ENCODE data around the gene GAMT.

GAMT gene

DNA sequence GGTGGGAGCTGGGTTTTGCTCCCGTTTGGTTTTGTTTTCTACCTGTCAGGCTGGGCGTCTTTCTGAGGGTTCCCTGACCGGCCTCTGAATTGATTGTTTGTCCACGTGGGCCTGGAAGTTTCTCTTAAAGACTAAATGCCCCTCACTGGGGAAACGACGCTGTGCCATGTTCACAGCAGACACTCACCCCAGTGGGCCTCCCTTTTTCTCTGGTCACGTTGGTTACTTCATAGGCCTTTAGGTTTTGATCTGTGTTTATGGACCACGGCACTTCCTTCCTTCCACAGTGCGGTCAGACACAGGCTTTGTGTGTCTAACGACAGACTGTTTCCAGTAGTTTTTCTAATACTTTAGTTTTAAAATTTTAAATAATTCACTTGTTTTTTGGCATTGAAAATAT lies 37.7 kb downstream of the GAMT start:
- Mint-ChIP-seq H3K27ac (no peak overlapping the region), H3K4me3 (peak overlapping the region; percentile 64), H3K27me3 (no peaks in the 10 kb centered on the region), H3K9me3 (no peaks in the 10 kb centered on the region), H3K4me1 (ENCODE audit: low read depth) (peaks cover 34% of the 10 kb centered on the region), H3K36me3 (ENCODE audit: low read depth) (peaks cover 54% of the 10 kb centered on the region)

- H3K27me3 Mint-ChIP-seq = no peaks in the 10 kb centered on the region
- H3K36me3 Mint-ChIP-seq (ENCODE audit: low read depth) = peaks cover 64% of the 10 kb centered on the region
Observed at GRCh38 chr19:1362387-1363257, 38.7 kb downstream of the GAMT start.

GRCh38 chr19:1361601-1362386 lies 39.5 kb downstream of the GAMT start:
- Mint-ChIP-seq H3K4me1 (ENCODE audit: low read depth) (peaks cover 34% of the 10 kb centered on the region), H3K4me3 (peak overlapping the region; percentile 10), H3K36me3 (ENCODE audit: low read depth) (peaks cover 67% of the 10 kb centered on the region), H3K27ac (no peak overlapping the region), H3K27me3 (no peaks in the 10 kb centered on the region), H3K9me3 (no peaks in the 10 kb centered on the region)

More at GRCh38 chr19:1362387-1363257, 38.7 kb downstream of the GAMT start:
- peak overlapping the region; percentile 64 for H3K4me3 Mint-ChIP-seq
- peaks cover 34% of the 10 kb centered on the region for H3K4me1 Mint-ChIP-seq (ENCODE audit: low read depth)
- no peaks in the 10 kb centered on the region for H3K9me3 Mint-ChIP-seq
- peak overlapping the region; percentile 55 for H3K27ac Mint-ChIP-seq

DNA sequence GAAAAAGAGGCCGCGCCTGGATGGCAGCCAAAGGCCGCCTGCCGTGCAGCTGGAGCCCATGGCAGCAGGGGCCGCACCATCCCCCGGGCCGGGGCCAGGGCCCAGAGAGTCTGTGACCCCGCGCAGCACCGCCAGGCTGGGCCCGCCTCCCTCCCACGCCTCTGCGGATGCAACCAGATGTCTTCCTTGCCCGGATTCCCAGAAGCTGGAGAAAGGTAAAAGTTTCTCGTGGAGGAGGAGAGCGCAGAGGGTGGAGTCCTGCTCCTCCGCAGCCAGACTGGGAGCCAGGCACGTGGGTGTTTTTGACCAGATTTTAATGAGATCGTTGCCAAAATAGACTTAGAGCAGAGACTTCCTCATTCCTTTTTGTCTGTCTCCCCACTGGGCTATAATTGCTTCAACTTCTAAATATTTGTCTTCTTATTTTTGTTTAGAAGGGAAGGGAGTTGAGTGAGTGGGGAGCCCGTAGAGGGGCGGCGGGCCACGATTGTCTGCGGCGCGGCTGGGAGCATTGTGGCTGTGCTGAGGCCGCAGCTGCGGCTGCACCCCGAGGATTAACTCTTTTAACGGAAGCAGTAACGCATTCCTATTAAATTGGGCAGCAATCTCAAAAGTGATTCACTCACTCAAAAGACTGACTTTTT lies 40.4 kb downstream of the GAMT start:
- H3K4me3 Mint-ChIP-seq = no peak overlapping the region
- no peaks in the 10 kb centered on the region for H3K9me3 Mint-ChIP-seq
- H3K36me3 Mint-ChIP-seq (ENCODE audit: low read depth) = peaks cover 67% of the 10 kb centered on the region
- H3K27ac Mint-ChIP-seq = no peak overlapping the region
- H3K4me1 Mint-ChIP-seq (ENCODE audit: low read depth) = peaks cover 39% of the 10 kb centered on the region
- H3K27me3 Mint-ChIP-seq = no peaks in the 10 kb centered on the region

GRCh38 chr19:1360126-1360817 lies 41.1 kb downstream of the GAMT start:
- Mint-ChIP-seq H3K4me3 (no peak overlapping the region), H3K36me3 (ENCODE audit: low read depth) (peaks cover 71% of the 10 kb centered on the region), H3K27me3 (no peaks in the 10 kb centered on the region), H3K9me3 (no peaks in the 10 kb centered on the region), H3K4me1 (ENCODE audit: low read depth) (peaks cover 45% of the 10 kb centered on the region), H3K27ac (no peak overlapping the region)

DNA sequence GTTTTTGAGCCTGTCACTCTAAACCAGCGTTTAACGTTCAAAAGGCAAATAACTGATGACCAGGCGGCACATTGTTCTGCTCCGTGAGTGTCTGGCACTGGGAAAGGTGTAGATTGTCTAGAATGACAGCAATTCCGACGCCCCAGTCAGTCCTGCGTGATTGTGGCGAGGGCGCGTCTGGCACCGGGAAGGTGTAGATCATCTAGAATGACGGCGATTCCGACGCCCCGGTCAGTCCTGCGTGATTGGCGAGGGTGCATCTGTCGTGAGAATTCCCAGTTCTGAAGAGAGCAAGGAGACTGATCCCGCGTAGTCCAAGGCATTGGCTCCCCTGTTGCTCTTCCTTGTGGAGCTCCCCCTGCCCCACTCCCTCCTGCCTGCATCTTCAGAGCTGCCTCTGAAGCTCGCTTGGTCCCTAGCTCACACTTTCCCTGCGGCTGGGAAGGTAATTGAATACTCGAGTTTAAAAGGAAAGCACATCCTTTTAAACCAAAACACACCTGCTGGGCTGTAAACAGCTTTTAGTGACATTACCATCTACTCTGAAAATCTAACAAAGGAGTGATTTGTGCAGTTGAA lies 43.7 kb downstream of the GAMT start:
- Mint-ChIP-seq H3K4me1 (ENCODE audit: low read depth) (peaks cover 26% of the 10 kb centered on the region), H3K9me3 (no peaks in the 10 kb centered on the region), H3K27ac (no peak overlapping the region), H3K4me3 (no peak overlapping the region), H3K27me3 (no peaks in the 10 kb centered on the region), H3K36me3 (ENCODE audit: low read depth) (peaks cover 59% of the 10 kb centered on the region)

DNA sequence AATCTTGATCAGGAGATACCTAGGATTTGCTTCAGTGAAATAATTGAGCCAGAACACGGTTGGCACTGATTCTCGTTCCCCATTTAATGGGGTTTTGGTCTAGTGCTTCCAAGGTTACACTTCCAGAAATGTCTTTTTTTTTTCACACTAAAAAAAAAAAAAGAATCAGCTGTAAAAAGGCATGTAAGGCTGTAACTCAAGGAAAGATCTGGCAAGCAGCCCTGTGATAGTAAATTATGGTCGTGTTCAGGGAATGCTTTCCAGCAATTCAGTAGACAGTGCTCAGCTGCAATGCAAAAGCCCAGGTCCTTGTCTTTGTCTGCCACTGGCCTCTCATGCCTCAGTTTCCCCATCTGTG lies 44.9 kb downstream of the GAMT start:
- H3K27ac Mint-ChIP-seq = no peak overlapping the region
- peak overlapping the region; percentile 88 for H3K4me3 Mint-ChIP-seq
- no peaks in the 10 kb centered on the region for H3K9me3 Mint-ChIP-seq
- no peaks in the 10 kb centered on the region for H3K27me3 Mint-ChIP-seq
- H3K4me1 Mint-ChIP-seq (ENCODE audit: low read depth) = peaks cover 17% of the 10 kb centered on the region
- H3K36me3 Mint-ChIP-seq (ENCODE audit: low read depth) = peaks cover 49% of the 10 kb centered on the region

- Mint-ChIP-seq H3K27me3 (no peaks in the 10 kb centered on the region), H3K36me3 (ENCODE audit: low read depth) (peaks cover 44% of the 10 kb centered on the region), H3K4me1 (ENCODE audit: low read depth) (peaks cover 17% of the 10 kb centered on the region), H3K9me3 (no peaks in the 10 kb centered on the region), H3K4me3 (peak overlapping the region; percentile 88), H3K27ac (peak overlapping the region; percentile 92)
Observed at GRCh38 chr19:1355568-1356507, 45.5 kb downstream of the GAMT start.

DNA sequence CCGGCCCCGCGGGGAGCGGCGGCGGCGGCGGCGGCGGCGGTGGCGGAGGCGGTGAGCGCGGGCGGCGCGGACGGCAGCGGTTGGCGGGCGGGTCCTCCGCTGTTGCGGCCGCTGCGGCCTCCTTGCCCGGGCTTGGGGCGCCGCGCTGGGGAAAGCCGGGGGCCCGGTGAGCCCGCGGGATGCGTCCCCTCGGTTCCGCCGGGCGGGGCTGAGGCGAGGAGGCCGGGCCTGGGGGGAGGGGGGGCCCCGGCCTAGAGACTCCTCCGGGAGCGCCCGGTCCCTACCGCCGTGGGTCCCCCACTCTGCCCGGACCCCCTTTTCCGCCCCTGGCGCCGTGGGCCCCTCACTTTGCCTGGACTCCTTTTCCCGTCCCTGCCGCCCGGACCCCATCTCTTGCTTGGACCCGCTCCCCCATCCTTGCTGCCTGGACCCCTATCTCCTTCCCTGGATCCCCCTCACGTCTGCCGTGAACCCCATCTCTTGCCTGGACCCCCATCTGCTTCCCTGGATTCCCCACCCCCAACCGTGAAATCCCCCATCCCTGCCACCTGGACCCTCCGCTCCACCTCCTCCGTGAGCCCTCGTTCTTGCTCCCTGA lies 46.3 kb downstream of the GAMT start:
- H3K36me3 Mint-ChIP-seq (ENCODE audit: low read depth) = peaks cover 40% of the 10 kb centered on the region
- no peaks in the 10 kb centered on the region for H3K27me3 Mint-ChIP-seq
- H3K4me1 Mint-ChIP-seq (ENCODE audit: low read depth) = peaks cover 17% of the 10 kb centered on the region
- peak overlapping the region; percentile 92 for H3K27ac Mint-ChIP-seq
- H3K9me3 Mint-ChIP-seq = no peaks in the 10 kb centered on the region
- H3K4me3 Mint-ChIP-seq = peak overlapping the region; percentile 88

GRCh38 chr19:1353144-1353543 lies 48.2 kb downstream of the GAMT start:
- Mint-ChIP-seq H3K4me3 (peak overlapping the region; percentile 23), H3K36me3 (ENCODE audit: low read depth) (peaks cover 21% of the 10 kb centered on the region), H3K27ac (no peak overlapping the region), H3K27me3 (no peaks in the 10 kb centered on the region), H3K4me1 (ENCODE audit: low read depth) (peaks cover 17% of the 10 kb centered on the region), H3K9me3 (no peaks in the 10 kb centered on the region)

GRCh38 chr19:1351381-1351851 lies 49.9 kb downstream of the GAMT start:
- Mint-ChIP-seq H3K27ac (no peak overlapping the region), H3K27me3 (no peaks in the 10 kb centered on the region), H3K36me3 (ENCODE audit: low read depth) (peaks cover 6% of the 10 kb centered on the region), H3K4me1 (ENCODE audit: low read depth) (peaks cover 17% of the 10 kb centered on the region), H3K4me3 (no peak overlapping the region), H3K9me3 (no peaks in the 10 kb centered on the region)

- Mint-ChIP-seq H3K9me3 (no peaks in the 10 kb centered on the region), H3K4me1 (ENCODE audit: low read depth) (peaks cover 11% of the 10 kb centered on the region), H3K27me3 (no peaks in the 10 kb centered on the region), H3K36me3 (ENCODE audit: low read depth) (peaks cover 6% of the 10 kb centered on the region), H3K4me3 (no peak overlapping the region), H3K27ac (no peak overlapping the region)
Observed at GRCh38 chr19:1350867-1351266, 50.5 kb downstream of the GAMT start.

- no peaks in the 10 kb centered on the region for H3K9me3 Mint-ChIP-seq
- H3K36me3 Mint-ChIP-seq (ENCODE audit: low read depth) = no peaks in the 10 kb centered on the region
- peaks cover 5% of the 10 kb centered on the region for H3K4me1 Mint-ChIP-seq (ENCODE audit: low read depth)
- H3K4me3 Mint-ChIP-seq = no peak overlapping the region
- H3K27me3 Mint-ChIP-seq = no peaks in the 10 kb centered on the region
- H3K27ac Mint-ChIP-seq = no peak overlapping the region
Observed at GRCh38 chr19:1349211-1349610, 52.1 kb downstream of the GAMT start.
